IMR-90 (cell line): ENCODE data around the gene VGF. TPM values are rescaled to one million over a fixed set of nuclear protein-coding genes. Genes with fewer than 3 reads are reported as not detected.

Experiments
- ATAC-seq: fragments of 200-7000 bp; cut with Tn5 transposase; 2 replicates; pipeline ENCODE4 v1.9.1; 2020; ENCODE audit warnings: low read depth, mild to moderate bottlenecking, moderate library complexity
- BruUV-seq: library from RNA; stranded (reverse); fragments of 400-500 nt; replicated peaks from 2 replicates; lab custom pipeline; 2021; lab: Mats Ljungman, UMichigan
- CTCF ChIA-PET: fragments of 300-600 bp; formaldehyde crosslinking; extraction: SDS; loops from one replicate; lab custom pipeline; 2021; ENCODE audit warnings: antibody characterized with exemption; lab: Yijun Ruan, JAX
- POLR2A ChIA-PET: fragments of 300-600 bp; sonication (Branson Sonifier 250); formaldehyde crosslinking; loops from one replicate; lab custom pipeline; 2022; ENCODE audit warnings: antibody characterized with exemption; ENCODE audit not compliant: unreplicated experiment; lab: Charles Lee
- DNase-seq: peaks from one replicate; pipeline ENCODE4 v3.0.0; 2013
- H2AFZ ChIP-seq: replicated peaks from 2 replicates; pipeline ENCODE3; 2013; ENCODE audit warnings: low read length, mild to moderate bottlenecking; ENCODE audit not compliant: poor library complexity
- H2AK5ac ChIP-seq: 2 replicates; pipeline ENCODE4 v1.6.1; 2013; ENCODE audit warnings: low read depth, low read length, inconsistent platforms
- H2AK9ac ChIP-seq: replicated peaks from 2 replicates; pipeline ENCODE3; 2013; ENCODE audit warnings: mild to moderate bottlenecking, low read depth, low read length, moderate library complexity; ENCODE audit not compliant: poor library complexity
- H2BK120ac ChIP-seq: 2 replicates; pipeline ENCODE4 v1.6.1; 2013; ENCODE audit warnings: low read depth, low read length, inconsistent platforms
- H2BK15ac ChIP-seq: 3 replicates; pipeline ENCODE4 v1.6.1; 2013; ENCODE audit warnings: low read depth, low read length, inconsistent platforms
- H2BK20ac ChIP-seq: 2 replicates; pipeline ENCODE4 v1.6.1; 2013; ENCODE audit warnings: low read depth, mild to moderate bottlenecking, inconsistent platforms, low read length, moderate library complexity
- H2BK5ac ChIP-seq: 2 replicates; pipeline ENCODE4 v1.6.1; 2013; ENCODE audit warnings: mild to moderate bottlenecking, low read depth, low read length, inconsistent platforms; ENCODE audit not compliant: poor library complexity, severe bottlenecking
- H3K14ac ChIP-seq: replicated peaks from 2 replicates; pipeline ENCODE4 v1.6.1; 2013; ENCODE audit warnings: low read depth, low read length, inconsistent platforms
- H3K18ac ChIP-seq: 2 replicates; pipeline ENCODE4 v1.6.1; 2013; ENCODE audit warnings: low read depth, low read length, control low read depth
- H3K23ac ChIP-seq: 2 replicates; pipeline ENCODE4 v1.6.1; 2013; ENCODE audit warnings: low read depth, low read length, inconsistent platforms
- H3K27ac ChIP-seq: 2 replicates; pipeline ENCODE4 v1.5.1; 2013; ENCODE audit warnings: mild to moderate bottlenecking, control low read depth, low read length; ENCODE audit not compliant: insufficient read depth
- H3K27me3 ChIP-seq: 2 replicates; pipeline ENCODE4 v1.6.1; 2013; ENCODE audit warnings: low read length; ENCODE audit not compliant: control insufficient read depth, insufficient read depth
- H3K36me3 ChIP-seq: 2 replicates; pipeline ENCODE4 v1.6.1; 2013; ENCODE audit warnings: low read length, mixed read lengths; ENCODE audit not compliant: control insufficient read depth, insufficient read depth
- H3K4ac ChIP-seq: 2 replicates; pipeline ENCODE4 v1.6.1; 2013; ENCODE audit warnings: low read depth, low read length, inconsistent platforms
- H3K4me1 ChIP-seq: 2 replicates; pipeline ENCODE4 v1.6.1; 2013; ENCODE audit warnings: low read length, mixed read lengths; ENCODE audit not compliant: control insufficient read depth, insufficient read depth
- H3K4me2 ChIP-seq: 2 replicates; pipeline ENCODE4 v1.6.1; 2013; ENCODE audit warnings: low read depth, mild to moderate bottlenecking, control low read depth, low read length, moderate library complexity
- H3K4me3 ChIP-seq: 2 replicates; pipeline ENCODE4 v1.5.1; 2013; ENCODE audit warnings: low read depth, mild to moderate bottlenecking, control low read depth, low read length, moderate library complexity; ENCODE audit not compliant: insufficient read depth
- H3K56ac ChIP-seq: 2 replicates; pipeline ENCODE4 v1.6.1; 2013; ENCODE audit warnings: low read length, inconsistent platforms; ENCODE audit not compliant: insufficient read depth; ENCODE audit errors: extremely low read depth
- H3K79me1 ChIP-seq, 2 experiments: 2 replicates each; pipeline ENCODE4 v1.6.1; 2013; ENCODE audit warnings: low read length in 2 of 2, inconsistent platforms in 1 of 2, low read depth in 1 of 2
- H3K9ac ChIP-seq: 2 replicates; pipeline ENCODE4 v1.6.1; 2013; ENCODE audit warnings: low read depth, low read length, control low read depth
- H3K9me1 ChIP-seq: 2 replicates; pipeline ENCODE4 v1.6.1; 2013; ENCODE audit warnings: low read length, inconsistent platforms; ENCODE audit not compliant: insufficient read depth
- H3K9me3 ChIP-seq: 2 replicates; pipeline ENCODE4 v1.6.1; 2013; ENCODE audit warnings: low read length; ENCODE audit not compliant: control insufficient read depth, insufficient read depth
- H4K20me1 ChIP-seq: 2 replicates; pipeline ENCODE4 v1.6.1; 2013; ENCODE audit warnings: low read length, inconsistent platforms; ENCODE audit not compliant: insufficient read depth
- H4K5ac ChIP-seq: 2 replicates; pipeline ENCODE4 v1.6.1; 2013; ENCODE audit warnings: mild to moderate bottlenecking, low read depth, low read length, control low read depth
- H4K8ac ChIP-seq, 2 experiments: 2 replicates each; pipeline ENCODE4 v1.6.1; 2013; ENCODE audit warnings: low read depth in 2 of 2, low read length in 2 of 2, control low read depth in 1 of 2, inconsistent platforms in 1 of 2
- H4K91ac ChIP-seq: 2 replicates; pipeline ENCODE4 v1.6.1; 2013; ENCODE audit warnings: low read depth, low read length, inconsistent platforms; ENCODE audit not compliant: insufficient read depth
- FOS ChIP-seq: fragments of 150-350 bp; IDR thresholded peaks from 2 replicates; pipeline ENCODE4 v1.6.1; 2016; ENCODE audit warnings: low read depth, low read length
- MAFK ChIP-seq: IDR thresholded peaks from 2 replicates; pipeline ENCODE4 v1.6.1; 2012; ENCODE audit warnings: low read depth, low read length, improper control_type of control experiment
- MAZ ChIP-seq: IDR thresholded peaks from 2 replicates; pipeline ENCODE4 v1.6.1; 2012; ENCODE audit warnings: low read depth, mild to moderate bottlenecking, low read length, improper control_type of control experiment, moderate library complexity, borderline replicate concordance
- MXI1 ChIP-seq: IDR thresholded peaks from 2 replicates; pipeline ENCODE4 v1.6.1; 2012; ENCODE audit warnings: low read depth, mild to moderate bottlenecking, low read length, moderate library complexity, borderline replicate concordance
- RCOR1 ChIP-seq: IDR thresholded peaks from 2 replicates; pipeline ENCODE4 v1.6.1; 2012; ENCODE audit warnings: mild to moderate bottlenecking, low read length, improper control_type of control experiment; ENCODE audit not compliant: insufficient replicate concordance
- SMC3 ChIP-seq: fragments of 150-350 bp; IDR thresholded peaks from 2 replicates; pipeline ENCODE4 v1.6.1; 2016; ENCODE audit warnings: low read depth, mild to moderate bottlenecking, antibody characterized with exemption, low read length, moderate library complexity
- WGBS, 2 experiments: methylation state at CpG; one replicate each; pipeline versions ENCODE4 v1.1.5 to v1.1.7; 2013; ENCODE audit warnings: missing lambda C conversion rate in 2 of 2; ENCODE audit not compliant: insufficient read length in 1 of 2; ENCODE audit errors: extremely low coverage in 2 of 2; 5-methylcytosine and 5-hydroxymethylcytosine counted together
- dilution Hi-C: fragments of 300-500 bp; cut with HindIII; formaldehyde crosslinking; loops from one replicate; pipeline ENCODE4 v1.14.3; 2018; ENCODE audit warnings: low sequenced_read_pairs; ENCODE audit not compliant: unreplicated experiment
- in situ Hi-C: fragments of 300-500 bp; cut with MboI; formaldehyde crosslinking; loops from 3 replicates; pipeline ENCODE4 v1.14.3; 2019; ENCODE audit warnings: low sequenced_read_pairs, inconsistent platforms, mixed read lengths
- intact Hi-C: fragments of 100-400 bp; cut with micrococcal nuclease; formaldehyde crosslinking; loops from 2 replicates; pipeline ENCODE4 v1.10.0; 2022
- polyA plus RNA-seq, 3 experiments: library from polyadenylated mRNA; depleted of rRNA; stranded (reverse); fragments of >200 nt; gene quantifications; 2 replicates each; pipeline ENCODE4 v1.2.3, GENCODE V29; 2012; ENCODE audit warnings: low replicate concordance in 1 of 3
- total RNA-seq: library from RNA; depleted of rRNA; stranded (reverse); fragments of >200 nt; gene quantifications from 2 replicates; pipeline ENCODE4 v1.2.3, GENCODE V29; 2012

VGF gene
- total and polyA plus RNA-seq, 2 of the 4 experiments (the other 2 are of a cell fraction), result 0.18 to 0.50 TPM

DNA sequence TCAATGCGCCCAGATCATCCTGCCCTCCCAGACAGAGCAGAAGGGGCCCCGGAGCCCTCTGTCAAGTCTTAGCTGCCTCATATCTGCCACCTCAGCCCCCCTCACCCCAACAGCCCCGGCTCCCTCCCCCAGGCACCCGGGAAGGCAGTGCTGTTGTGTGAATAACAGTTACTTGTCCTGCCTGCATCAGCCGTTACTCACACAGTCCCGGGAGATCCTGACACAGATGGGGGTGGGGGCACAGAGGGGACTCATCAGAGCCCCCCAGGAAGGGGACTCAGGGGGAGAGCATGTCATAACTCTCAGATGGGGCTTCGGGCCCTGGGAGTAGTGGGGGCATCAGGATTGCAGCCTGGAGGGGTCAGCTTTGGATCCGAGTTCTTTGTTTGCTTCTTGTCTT is 50.9 kb downstream of the VGF start:
- H3K23ac ChIP-seq, result peak overlapping the region; percentile 94
- BruUV-seq, result no TSS peak
- peak; percentile 34 for ATAC-seq
- TF ChIP-seq SMC3 (peak; percentile 1; the same call in 1 of the 2 replicates), RCOR1 (no peak), FOS (peak; percentile 47; the same call in 1 of the 2 replicates), MAZ (0 out of 2 replicates have a peak, but pooled peaks have one; percentile 43), MAFK (0 out of 2 replicates have a peak, but pooled peaks have one; percentile 18), MXI1 (no peak)
- no peaks in the 10 kb centered on the region for H3K9me3 ChIP-seq
- peak overlapping the region; percentile 97 for H2BK120ac ChIP-seq
- H3K27ac ChIP-seq, result peak overlapping the region; percentile 24
- peak overlapping the region; percentile 96 for H2BK20ac ChIP-seq
- in situ Hi-C loops (loop anchor here (25.0 kb wide), 1 partner anchor 677 kb away; the partner anchor contains the start of genes MEPCE, PPP1R35 and ZCWPW1), dilution Hi-C loops (no loop called here), intact Hi-C loops (no loop called here)
- peak overlapping the region; percentile 99 for H3K4ac ChIP-seq
- H3K9ac ChIP-seq, result 0 out of 2 replicates have a peak overlapping the region, but pooled peaks have one; percentile 31
- H3K27me3 ChIP-seq, result no peaks in the 10 kb centered on the region
- CTCF ChIA-PET, result no interaction called here
- POLR2A ChIA-PET, result no interaction called here
- no peak overlapping the region for H3K4me3 ChIP-seq
- peak overlapping the region; percentile 86 for H2AFZ ChIP-seq
- peak overlapping the region; percentile 85; the same call in 1 of the 2 replicates for H3K14ac ChIP-seq
- peak overlapping the region; percentile 93 for H4K5ac ChIP-seq
- H2AK5ac ChIP-seq, result peak overlapping the region; percentile 99
- WGBS, 2 experiments, result no CpG with 5 or more reads among the region's 8 CpGs
- peak overlapping the region; percentile 78; the same call in 2 of the 3 replicates for H2BK15ac ChIP-seq
- H3K18ac ChIP-seq, result peak overlapping the region; percentile 43
- H3K4me2 ChIP-seq, result peak overlapping the region; percentile 33; the same call in 1 of the 2 replicates
- peaks cover 0 to 8% of the 10 kb centered on the region in 2 experiments; a peak in 2 of 4 replicates for H3K79me1 ChIP-seq
- H2BK5ac ChIP-seq, result peak overlapping the region; percentile 87
- H3K56ac ChIP-seq, result peak overlapping the region; percentile 61; the same call in 1 of the 2 replicates
- H3K36me3 ChIP-seq, result no peaks in the 10 kb centered on the region
- H4K91ac ChIP-seq, result peak overlapping the region; percentile 90
- peak overlapping the region; percentile 83 to 91 for H4K8ac ChIP-seq
- peaks cover 13% of the 10 kb centered on the region for H3K4me1 ChIP-seq
- peaks cover 16% of the 10 kb centered on the region for H3K9me1 ChIP-seq
- no peaks in the 10 kb centered on the region for H4K20me1 ChIP-seq
- peak overlapping the region; percentile 97 for H2AK9ac ChIP-seq
- DNase-seq, result no peak
